Epithelial cell of esophagus (primary cell): ENCODE measurements around the gene FIBP.

Source experiments
- DNase-seq: peaks from one replicate; pipeline ENCODE4 v3.0.0; 2010; ENCODE audit warnings: low read depth
- H3K4me3 ChIP-seq: 2 replicates; pipeline ENCODE4 v1.5.1; 2011; ENCODE audit warnings: mild to moderate bottlenecking, low read length, control low read depth
- TF ChIP-seq, protein P1 (sequence below): IDR thresholded peaks from 2 replicates; pipeline ENCODE4 v1.5.1; 2011; ENCODE audit warnings: low read depth, mild to moderate bottlenecking, low read length, control low read depth, inconsistent platforms; ENCODE audit not compliant: insufficient read depth; ENCODE audit errors: missing control alignments

Gene FIBP

GRCh38 chr11:65883786-65884715 lies 4.2 kb downstream of the FIBP start:
- TF ChIP-seq, protein P1, sequence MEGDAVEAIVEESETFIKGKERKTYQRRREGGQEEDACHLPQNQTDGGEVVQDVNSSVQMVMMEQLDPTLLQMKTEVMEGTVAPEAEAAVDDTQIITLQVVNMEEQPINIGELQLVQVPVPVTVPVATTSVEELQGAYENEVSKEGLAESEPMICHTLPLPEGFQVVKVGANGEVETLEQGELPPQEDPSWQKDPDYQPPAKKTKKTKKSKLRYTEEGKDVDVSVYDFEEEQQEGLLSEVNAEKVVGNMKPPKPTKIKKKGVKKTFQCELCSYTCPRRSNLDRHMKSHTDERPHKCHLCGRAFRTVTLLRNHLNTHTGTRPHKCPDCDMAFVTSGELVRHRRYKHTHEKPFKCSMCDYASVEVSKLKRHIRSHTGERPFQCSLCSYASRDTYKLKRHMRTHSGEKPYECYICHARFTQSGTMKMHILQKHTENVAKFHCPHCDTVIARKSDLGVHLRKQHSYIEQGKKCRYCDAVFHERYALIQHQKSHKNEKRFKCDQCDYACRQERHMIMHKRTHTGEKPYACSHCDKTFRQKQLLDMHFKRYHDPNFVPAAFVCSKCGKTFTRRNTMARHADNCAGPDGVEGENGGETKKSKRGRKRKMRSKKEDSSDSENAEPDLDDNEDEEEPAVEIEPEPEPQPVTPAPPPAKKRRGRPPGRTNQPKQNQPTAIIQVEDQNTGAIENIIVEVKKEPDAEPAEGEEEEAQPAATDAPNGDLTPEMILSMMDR, result no peak
- H3K4me3 ChIP-seq, result no peak overlapping the region
- no peak for DNase-seq

- TF ChIP-seq, protein P1, result no peak
- DNase-seq, result no peak
- no peak overlapping the region for H3K4me3 ChIP-seq
Measured at GRCh38 chr11:65883058-65883761, 5.1 kb downstream of the FIBP start.

DNA sequence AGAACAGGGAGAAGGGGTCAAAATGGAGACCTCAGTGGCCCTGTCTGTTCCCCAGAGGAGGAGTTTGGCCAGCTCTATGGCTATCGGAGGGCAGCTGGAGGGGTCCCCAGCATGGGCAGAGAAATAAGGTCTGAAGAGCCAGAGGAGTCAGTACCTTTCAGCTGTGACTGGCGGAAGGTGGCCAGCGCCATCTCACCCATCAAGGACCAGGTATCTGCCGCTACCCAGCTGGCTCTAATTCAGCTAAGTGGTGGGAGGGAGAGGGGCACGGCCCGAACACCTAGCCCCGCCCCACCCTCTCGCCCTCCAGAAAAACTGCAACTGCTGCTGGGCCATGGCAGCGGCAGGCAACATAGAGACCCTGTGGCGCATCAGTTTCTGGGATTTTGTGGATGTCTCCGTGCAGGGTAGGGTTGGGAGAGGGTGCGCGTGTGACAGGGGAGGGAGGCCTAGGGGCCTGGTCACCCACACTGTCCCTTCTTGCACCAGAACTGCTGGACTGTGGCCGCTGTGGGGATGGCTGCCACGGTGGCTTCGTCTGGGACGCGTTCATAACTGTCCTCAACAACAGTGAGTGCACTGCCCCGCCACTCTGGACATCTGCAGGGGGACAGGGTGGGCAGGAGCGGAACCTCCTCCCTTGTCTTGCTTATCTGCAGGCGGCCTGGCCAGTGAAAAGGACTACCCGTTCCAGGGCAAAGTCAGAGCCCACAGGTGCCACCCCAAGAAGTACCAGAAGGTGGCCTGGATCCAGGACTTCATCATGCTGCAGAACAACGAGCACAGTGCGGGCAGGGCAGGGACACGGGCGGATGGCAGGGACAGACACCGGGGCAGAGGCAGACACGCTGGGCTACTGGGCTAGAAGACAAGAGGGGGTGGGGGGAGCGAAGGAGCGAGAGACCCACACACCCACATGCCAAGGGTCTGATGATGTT lies 5.9 kb downstream of the FIBP start:
- no peak for DNase-seq
- no peak overlapping the region for H3K4me3 ChIP-seq
- TF ChIP-seq, protein P1, result no peak

GRCh38 chr11:65880844-65881421 lies 7.3 kb downstream of the FIBP start:
- no peak for DNase-seq
- no peak overlapping the region for H3K4me3 ChIP-seq
- TF ChIP-seq, protein P1, result no peak

- no peak for DNase-seq
- TF ChIP-seq, protein P1, result no peak
- H3K4me3 ChIP-seq, result no peak overlapping the region
Measured at GRCh38 chr11:65880027-65880426, 8.2 kb downstream of the FIBP start.

GRCh38 chr11:65879617-65880016 lies 8.7 kb downstream of the FIBP start, which contains the start of gene CTSW:
CTSW (plus strand) TSS chr11:65879837; CDS start chr11:65879855, 18 bp downstream.
- no peak for DNase-seq
- TF ChIP-seq, protein P1, result no peak
- no peak within 1 kb of the TSS for H3K4me3 ChIP-seq
